Activated CD8-positive, alpha-beta memory T cell treated with anti-CD3 and anti-CD28 coated beads, Interleukin-2, amount 50 U/mL, for 48 hours (primary cell): ENCODE results near the gene PEX10.
A peak's percentile ranks its signal among the peaks of the same experiment; 100 is the strongest.

Experiments
- DNase-seq: peaks from one replicate; pipeline ENCODE4 v3.0.0-alpha.2; 2020

The PEX10 gene

DNA sequence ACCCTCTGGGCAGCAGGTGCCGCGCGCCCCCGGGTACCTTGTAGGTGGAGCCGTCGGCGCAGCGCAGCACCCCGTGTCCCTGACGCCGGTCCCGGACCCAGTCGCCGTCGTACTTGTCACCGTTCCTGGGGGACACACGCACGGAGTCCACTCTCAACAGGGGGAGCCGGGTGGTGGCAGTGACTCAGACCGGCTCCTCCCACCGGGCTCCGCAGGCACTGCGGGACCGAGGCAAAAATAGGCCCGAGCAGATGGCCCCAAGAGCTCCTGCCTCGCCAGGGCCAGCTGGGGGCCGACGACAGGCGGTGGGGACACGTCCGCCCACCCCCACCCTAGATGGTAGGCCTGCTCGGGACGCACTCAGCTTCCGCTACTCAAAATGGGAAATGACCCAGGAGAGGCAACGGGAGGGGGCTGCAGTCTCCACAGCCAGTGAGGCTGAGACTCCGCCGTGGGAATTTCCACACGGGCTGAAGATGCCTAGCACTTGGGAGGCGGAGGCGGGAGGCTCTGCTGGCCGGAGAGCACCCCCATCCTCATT lies 27.4 kb downstream of the PEX10 start:
- DNase-seq = no peak

DNA sequence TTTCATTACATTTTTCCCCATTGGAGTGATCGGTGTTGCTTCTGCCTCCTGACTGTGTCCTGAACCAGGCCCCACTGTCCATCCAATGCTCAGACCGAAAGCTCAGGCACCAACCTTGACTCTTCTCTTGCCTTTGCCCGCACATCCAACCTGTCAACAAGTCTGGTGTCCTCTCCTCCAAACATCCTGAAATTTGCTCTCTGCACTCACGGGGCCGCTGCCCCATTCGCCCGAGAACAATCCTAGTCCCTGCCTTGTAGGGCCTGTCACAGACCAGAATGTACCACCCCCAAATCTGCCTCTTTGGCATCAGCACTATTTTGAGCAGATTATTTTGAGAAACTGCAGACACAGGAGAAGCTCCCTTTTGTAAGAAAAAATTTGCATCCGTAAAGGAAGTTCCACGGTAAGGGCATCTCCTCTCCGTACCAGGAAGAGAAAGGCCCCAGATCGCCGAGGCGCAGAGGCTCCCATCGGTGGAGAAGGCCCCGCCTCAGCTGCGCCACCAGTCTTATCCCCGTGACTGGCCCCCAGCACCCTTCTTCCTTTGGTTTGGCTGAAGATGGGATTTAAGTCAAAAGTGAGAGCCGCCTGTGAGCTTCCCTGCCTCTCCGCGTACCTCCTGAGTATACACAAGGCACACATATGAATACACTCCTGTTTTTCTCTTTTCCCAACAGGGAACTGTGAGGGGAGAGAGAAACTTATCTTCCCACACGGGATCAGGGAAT lies 28.1 kb downstream of the PEX10 start:
- no peak for DNase-seq

DNA sequence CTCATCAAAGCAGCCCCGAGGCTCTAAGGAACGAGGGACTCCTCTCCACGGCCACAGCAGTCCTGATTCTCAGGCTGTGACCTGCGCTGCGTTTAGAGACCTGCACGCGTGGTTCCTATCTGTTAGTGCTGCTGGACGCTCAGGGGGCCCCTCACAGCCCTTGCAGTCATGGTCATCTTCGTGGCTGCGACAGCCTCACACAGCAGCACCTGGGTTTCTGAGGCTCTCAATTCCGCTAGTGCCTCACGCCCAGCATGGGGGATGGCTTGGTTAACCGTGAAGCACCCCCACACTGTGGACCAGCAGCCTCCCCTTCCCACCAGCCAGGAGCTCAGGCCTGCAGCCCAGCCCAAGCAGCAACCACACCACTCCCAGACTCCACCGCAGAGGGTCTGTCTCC lies 28.8 kb downstream of the PEX10 start:
- no peak for DNase-seq

DNA sequence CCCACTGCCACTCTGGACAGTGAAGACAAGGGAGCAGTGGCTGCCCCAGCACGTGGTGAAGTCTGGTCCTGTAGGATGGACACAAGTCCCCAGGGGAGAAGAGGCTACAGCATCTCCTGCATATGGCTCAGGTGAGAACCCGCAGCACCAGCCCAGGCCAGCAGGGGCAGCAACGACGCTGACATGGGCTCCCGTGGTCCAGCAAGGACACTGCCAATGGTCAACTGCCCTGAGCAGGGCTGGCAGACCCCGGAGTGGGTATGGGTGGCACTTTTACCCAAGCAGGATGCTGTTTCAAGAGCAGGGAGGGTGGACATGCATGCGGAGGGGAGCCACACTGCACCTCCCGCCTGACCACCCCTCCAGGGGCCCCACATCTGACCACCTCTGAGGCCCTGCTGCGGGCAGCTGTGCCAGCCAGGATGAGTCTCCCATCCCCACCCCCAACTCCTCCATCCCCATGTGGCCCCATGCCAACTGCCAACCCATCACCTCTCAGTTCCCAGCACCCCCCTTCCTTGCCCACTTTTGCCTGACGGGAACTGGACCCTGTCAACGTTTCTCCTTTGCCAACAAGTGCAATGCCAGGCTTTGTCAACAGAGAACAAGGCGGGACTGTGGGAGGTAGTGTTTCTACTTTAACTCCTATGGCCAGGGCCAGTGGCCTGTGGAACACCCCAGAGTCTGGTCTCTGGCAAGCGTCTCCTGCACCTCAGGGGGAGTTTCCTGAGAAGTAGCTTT lies 29.6 kb downstream of the PEX10 start:
- no peak for DNase-seq

DNA sequence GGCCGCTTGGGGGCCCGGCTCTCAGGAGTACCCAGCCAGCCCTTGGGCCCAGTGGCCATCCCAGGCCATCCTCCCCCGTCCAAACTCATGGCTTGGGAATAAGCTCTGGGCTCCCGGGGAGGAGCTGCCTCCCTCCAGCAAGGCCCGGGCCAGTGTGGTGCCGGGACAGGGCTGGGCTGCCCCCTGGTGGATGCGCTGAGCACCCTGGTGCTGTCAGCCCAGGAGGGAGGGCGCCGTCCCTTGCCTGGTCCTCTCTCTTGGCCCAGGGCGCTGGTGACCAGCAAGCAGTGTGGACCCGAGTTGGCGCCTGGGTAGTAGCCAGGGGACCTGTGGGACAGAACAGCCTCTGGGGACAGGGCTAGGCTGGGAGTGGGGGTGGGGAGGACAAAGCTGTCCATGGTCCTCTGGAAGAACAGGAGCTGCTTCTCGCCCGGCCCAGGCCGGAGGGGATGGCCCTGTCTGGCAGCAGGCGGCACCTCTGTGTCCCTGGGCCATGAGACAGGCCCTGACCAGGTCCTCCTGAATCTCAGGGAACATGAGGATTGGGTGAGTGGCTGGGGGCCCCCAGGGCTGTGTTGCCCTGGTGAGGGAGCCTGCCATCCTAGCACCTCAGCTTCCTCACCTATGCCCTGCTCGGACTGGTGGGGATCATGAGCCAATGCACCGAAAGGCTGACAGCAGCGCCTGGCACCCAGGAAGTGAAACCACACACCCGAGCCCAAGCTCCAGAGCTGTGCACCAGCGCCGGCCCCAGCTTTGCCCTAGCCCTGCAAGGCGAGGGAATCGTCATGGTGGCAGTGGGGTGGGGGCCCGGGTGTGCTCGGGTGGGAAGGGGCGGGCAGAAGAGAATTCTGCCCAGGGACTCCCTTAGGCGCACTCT lies 30.4 kb downstream of the PEX10 start:
- DNase-seq = peak; percentile 90

DNA sequence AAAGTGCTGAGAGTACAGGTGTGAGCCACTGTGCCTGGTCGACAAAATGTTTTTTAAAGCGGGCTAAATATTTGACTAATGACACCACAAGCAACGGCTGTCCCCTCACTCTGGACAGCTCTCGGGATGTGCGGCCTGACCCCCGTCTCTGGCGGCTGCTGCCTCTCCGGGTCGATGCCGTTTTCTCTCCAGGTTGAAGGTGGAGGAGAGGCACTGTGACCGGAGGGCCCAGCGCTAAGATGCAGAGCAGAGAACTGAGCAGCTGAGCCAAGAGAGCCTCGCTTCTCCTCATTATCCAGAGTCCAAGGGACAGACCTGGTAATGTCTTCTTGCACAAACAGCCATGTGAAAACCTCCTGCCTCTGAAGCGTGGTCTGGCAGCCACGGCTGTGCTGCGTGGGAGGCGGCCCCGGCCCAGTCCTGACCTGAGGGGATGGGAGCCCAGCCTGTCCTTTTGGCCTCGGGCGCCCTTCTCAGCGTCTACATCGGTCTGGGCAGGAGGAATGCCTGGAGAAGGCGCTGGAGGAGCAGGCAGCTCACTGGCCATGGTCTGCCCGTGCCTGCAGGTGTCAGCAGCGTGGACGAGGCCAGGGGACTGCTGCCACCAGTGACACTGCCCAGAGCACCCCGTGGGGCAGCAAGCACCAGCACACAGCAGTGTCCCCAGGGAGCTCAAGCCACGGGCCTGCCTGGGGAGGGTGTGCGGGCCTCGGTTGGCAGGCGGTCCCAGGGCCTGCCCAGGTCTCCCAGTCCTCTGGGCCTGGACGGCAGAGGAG lies 31.4 kb downstream of the PEX10 start:
- DNase-seq = no peak

- no peak for DNase-seq
Measured at GRCh38 chr1:2379733-2380404, 32.5 kb downstream of the PEX10 start.

- DNase-seq = no peak
Measured at GRCh38 chr1:2378956-2379732, 33.2 kb downstream of the PEX10 start.

GRCh38 chr1:2378441-2378851 lies 33.9 kb downstream of the PEX10 start:
- DNase-seq = no peak

DNA sequence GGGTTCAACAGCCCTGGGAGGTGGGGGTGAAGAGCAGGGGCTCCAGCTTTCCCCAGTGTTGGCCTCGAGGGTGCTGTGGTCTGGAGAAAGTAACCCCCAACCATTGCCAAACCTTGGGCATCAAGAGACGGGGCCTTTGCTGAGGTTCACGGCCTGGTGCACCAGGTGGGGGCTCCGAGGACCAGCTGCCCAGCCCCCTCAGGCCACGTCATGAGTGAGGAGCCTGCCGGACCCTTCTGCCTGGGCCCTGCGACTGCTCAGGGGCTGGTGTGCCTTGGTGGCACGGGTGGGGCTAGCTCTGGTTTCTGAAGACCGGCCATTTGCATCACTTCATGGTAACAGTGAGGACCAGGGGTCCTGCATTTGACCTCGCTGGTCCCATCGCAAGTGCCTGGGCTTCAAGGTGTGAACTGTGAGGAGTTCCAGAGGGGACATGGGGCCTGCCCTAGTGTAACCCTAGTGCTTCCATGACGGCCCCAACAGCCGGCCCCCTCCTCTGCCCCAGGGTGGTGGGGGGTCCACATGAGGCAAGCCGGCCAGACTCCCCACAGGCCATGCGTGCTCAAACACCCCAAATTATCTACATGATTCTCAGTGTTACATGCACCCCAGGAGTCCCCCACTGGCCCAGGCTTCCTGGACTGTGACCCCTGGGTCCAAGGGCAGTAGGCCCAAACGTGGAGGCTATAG lies 34.5 kb downstream of the PEX10 start:
- no peak for DNase-seq

DNA sequence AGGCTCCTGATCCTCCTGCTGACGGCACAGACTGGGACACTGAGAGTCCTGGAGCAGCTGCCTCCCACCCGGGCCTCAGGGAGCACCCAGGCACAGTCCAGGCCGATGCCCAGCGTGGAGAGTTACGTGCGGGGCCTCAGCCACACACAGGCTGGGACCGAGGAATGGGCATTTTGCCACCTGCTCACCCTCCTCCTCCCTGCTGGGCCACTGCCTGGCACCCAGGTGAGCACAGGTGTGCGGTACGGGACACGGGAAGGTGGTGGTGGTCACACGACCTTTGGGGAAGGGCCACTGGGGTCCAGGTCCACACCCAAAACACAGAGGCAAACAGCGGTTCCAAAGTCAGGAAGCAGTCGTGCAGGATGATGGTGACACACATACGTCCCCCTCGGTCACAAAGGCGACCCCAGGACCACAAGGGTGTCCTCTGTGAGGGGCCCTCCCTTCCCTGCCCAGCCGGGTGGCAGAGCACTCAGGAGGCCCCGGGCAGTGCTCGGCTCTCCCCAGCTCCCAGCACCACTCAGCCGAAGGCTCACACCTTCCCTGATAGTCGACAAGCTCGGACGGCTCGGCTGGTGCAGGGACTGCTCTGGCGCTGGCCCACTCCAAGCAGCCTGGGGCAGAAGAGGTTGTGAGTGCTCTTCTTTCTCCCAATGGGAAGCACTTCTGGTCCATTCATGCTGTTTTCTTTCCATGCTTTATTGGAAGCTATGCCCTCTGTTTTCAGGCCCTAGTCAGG lies 35.3 kb downstream of the PEX10 start:
- no peak for DNase-seq

DNA sequence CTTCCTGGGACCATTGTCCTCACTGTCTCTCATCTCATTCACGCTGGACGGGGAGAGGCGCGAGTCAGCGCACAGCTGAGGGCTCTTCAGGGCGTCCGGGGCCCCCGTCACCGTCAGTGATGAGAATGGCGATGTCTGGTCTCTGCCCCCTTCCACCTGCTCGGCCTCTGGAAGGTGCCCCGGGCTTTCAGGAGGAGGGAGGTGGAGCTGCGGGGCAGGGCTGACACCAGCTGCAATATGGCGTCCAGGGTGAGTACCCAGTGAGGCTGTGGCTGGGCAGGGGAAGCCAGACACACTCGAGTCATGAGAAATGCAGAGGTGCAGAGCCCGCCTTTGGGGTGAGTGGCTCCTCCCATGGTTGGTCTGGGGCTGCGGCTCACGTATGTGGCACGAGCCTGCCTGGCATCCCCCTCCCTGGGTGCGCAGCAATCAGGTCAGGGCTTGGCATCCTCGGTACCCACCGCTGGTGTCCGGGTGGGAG lies 36.1 kb downstream of the PEX10 start:
- DNase-seq = no peak

DNA sequence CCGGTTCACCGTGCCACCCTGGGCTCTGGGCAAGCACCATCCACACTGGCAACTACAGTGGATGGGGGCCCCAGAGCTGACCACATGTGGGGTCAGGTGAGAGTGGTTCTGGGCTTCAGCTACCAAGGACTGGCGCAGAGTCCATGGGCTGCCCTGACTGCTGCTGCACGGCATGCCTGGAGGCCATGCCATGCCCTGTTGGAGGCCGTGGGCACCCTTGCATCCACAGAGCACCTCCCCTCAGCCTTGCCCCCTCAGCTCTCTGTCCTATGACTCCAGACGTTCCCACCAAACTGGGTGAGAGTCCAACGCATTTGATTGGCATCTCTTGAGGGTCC lies 36.5 kb downstream of the PEX10 start:
- no peak for DNase-seq

DNA sequence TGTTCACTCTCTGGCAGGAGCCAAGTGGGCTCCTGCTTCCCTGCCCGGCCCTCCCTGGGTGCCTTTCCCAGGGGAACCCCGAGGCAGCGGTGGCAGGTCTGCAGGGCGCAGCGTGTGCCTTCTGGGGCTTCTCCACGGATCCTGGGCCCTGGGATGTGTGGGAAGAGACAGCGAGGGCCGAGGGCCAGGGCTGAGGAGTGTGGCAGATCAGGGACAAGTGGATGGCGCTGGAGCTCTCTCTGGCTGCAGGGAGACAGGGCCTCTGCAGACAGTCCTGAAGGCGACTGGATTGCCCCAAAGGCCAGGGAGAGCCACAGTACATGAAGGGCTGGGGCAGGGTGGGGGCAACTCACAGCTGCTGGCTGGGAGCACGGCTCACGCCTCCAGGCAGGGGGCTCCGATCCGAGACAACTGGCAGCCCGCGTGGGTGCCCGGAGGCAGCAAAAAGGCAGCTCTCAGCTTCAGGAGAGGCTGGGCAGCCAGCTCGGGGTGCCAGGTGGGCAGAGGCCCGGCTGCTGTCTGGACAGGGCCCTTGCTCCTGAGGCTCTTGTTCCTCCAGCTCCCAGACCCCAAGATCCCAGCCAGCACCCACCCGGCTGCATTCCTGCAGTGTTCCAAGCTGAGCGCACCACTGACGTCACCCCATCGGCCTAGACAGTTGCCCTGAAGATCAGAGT lies 37.0 kb downstream of the PEX10 start:
- DNase-seq = no peak

DNA sequence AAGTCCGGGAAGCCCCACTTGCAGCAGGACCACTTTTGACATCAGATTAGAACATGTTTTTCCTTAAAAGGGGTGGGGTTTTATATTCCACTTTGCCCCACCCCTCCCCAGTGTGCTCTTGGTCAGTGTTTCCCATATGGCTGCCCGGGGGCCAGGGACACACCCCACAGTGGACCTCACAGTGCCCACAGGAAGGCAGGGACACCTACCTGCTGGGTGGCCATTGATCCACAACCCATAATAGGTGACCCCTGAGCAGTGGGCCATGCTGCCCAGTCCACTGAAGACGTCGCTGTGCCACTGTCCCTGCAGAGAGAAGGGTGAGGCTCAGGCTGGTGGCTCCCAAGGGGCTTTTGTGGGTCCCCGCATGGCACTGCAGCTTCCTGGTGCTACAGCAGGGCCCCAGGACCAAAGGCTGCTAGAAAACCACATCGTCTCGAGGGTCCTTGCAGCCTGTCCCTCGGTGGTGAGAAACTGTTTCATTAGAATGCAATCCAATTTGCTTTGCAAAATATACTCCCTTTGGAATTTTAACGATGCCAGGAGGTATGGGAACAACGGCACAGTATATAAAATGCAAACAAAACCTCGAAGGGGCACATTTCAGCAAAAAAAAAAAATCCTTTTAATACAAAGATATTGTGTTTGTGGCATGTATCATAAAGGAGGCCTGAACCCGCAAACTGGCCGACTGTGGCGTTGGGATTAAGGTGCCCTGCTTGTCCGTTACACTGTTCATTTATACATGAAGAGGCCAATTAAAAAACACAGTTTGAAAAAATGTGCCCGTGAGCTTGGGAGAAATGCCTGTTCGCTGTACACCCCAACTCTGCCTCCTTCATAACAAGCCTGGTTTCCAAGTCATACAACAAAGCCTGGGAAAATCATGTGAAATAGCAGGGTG lies 37.9 kb downstream of the PEX10 start:
- no peak for DNase-seq

- DNase-seq = no peak
Measured at GRCh38 chr1:2373551-2374251, 38.7 kb downstream of the PEX10 start.
